GM21717 (cell line): ENCODE results near the gene MLH3.
A peak's percentile ranks its signal among the peaks of the same experiment; 100 is the strongest.
"Not testable (repeated sequence)": the region's sequence is repeated elsewhere in the genome, so short reads cannot be mapped to it uniquely, and the experiment has no call there.

ENCODE experiments used
- ATAC-seq: cut with Tn5 transposase; IDR thresholded peaks from one replicate; pipeline ENCODE4 v1.9.1; 2021; ENCODE audit warnings: mild to moderate bottlenecking, moderate library complexity; ENCODE audit not compliant: unreplicated experiment

MLH3 gene

GRCh38 chr14:75040507-75040906 lies 10.8 kb downstream of the MLH3 start:
- ATAC-seq: no peak

- no peak for ATAC-seq
Observed at GRCh38 chr14:75032939-75033338, 18.3 kb downstream of the MLH3 start.

GRCh38 chr14:75030147-75030546 lies 21.1 kb downstream of the MLH3 start:
- ATAC-seq: no peak

GRCh38 chr14:75025876-75026275 lies 25.4 kb downstream of the MLH3 start:
- ATAC-seq: no peak

- no peak for ATAC-seq
Observed at GRCh38 chr14:75025082-75025481, 26.2 kb downstream of the MLH3 start.

GRCh38 chr14:75023108-75023507 lies 28.2 kb downstream of the MLH3 start:
- no peak for ATAC-seq

GRCh38 chr14:75022655-75023054 lies 28.6 kb downstream of the MLH3 start:
- no peak for ATAC-seq

- ATAC-seq: no peak
Observed at GRCh38 chr14:75018694-75019093, 32.6 kb downstream of the MLH3 start.

- no peak for ATAC-seq
Observed at GRCh38 chr14:75016815-75017214, 34.5 kb downstream of the MLH3 start.

GRCh38 chr14:75015496-75015895 lies 35.8 kb downstream of the MLH3 start:
- no peak for ATAC-seq

GRCh38 chr14:75013290-75013689 lies 38.0 kb downstream of the MLH3 start:
- no peak for ATAC-seq

GRCh38 chr14:75011356-75011994 lies 39.8 kb downstream of the MLH3 start:
- ATAC-seq: no peak

- no peak for ATAC-seq
Observed at GRCh38 chr14:75010472-75011093, 40.7 kb downstream of the MLH3 start.

GRCh38 chr14:75009176-75009575 lies 42.1 kb downstream of the MLH3 start:
- ATAC-seq: no peak

GRCh38 chr14:75005357-75005756 lies 45.9 kb downstream of the MLH3 start:
- no peak for ATAC-seq

- no peak for ATAC-seq
Observed at GRCh38 chr14:75003250-75004027, 47.8 kb downstream of the MLH3 start.

GRCh38 chr14:75002392-75003249 lies 48.6 kb downstream of the MLH3 start, which contains the start of gene EIF2B2:
Gene EIF2B2 (plus strand): TSS chr14:75002921. CDS start chr14:75002991, 70 bp downstream.
- ATAC-seq: peak; percentile 97

GRCh38 chr14:75001899-75002298 lies 49.4 kb downstream of the MLH3 start:
- ATAC-seq: no peak

GRCh38 chr14:75001261-75001660 lies 50.0 kb downstream of the MLH3 start:
- no peak for ATAC-seq

GRCh38 chr14:74995781-74996180 lies 55.5 kb downstream of the MLH3 start:
- not testable (repeated sequence) for ATAC-seq

- ATAC-seq: not testable (repeated sequence)
Observed at GRCh38 chr14:74994182-74994581, 57.1 kb downstream of the MLH3 start.
